Measurements from ENCODE around the gene MSN. TPM values are rescaled to one million over a fixed set of nuclear protein-coding genes. Genes with fewer than 3 reads are reported as not detected.
"Not testable (repeated sequence)": the region's sequence is repeated elsewhere in the genome, so short reads cannot be mapped to it uniquely, and the experiment has no call there.

The MSN gene
- total and polyA plus RNA-seq, 10 of the 15 experiments (the other 5 are each of a cell fraction or from before 2014, with no cell fraction given): 93.8 to 432 (median 270) TPM

DNA sequence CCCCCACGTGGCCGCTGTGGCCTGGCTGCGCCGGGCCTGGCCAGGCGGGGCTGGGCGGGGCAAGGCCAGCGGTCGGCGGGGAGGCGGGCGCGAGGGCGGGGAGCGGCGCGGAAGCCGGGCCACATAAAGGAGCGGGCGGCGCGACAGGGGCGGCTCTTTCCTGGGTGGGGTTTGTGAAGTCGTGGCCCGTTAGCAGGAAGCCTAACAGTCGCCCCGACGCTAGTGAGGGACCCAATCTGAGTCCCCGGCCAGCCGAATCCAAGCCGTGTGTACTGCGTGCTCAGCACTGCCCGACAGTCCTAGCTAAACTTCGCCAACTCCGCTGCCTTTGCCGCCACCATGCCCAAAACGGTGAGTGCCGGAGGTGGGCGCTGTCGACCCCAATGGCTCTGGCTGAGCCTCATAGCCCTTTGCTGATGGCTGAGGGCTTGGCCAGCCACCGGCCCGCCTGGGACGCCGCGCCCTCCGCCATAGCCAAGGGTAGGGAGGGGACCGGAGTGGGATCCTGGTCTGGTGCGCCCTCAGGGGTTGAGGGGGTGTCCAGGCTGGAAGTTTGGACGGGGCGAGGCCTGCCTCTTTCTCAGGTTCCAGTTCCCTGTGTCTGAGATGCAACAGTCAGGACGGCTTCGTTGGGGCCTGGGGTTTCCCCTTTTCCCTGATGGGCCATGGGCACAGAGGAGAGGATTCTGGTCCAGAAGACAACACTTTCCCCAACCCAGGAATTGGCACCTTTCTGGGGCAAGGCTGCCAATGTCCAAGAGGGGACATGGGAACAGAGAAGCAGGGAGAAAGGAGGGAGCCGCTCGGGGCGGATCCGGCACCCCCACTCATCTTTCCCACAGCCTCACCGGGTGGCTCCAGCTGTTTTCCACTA lies at the start of gene MSN (continued):
- TF ChIP-seq RBBP5 (conservative IDR thresholded peaks at IDR 0.05) (no peak), RELA (IDR thresholded peaks at IDR 0.05; ENCODE audit: borderline replicate concordance, partially characterized antibody) (no peak), CBFB (IDR thresholded peaks at IDR 0.05; ENCODE audit: low read depth) (no peak), POLR2AphosphoS2 (IDR thresholded peaks at IDR 0.05; ENCODE audit: low read depth, low read length) (no peak), RELB (IDR thresholded peaks at IDR 0.05; ENCODE audit: low read depth) (no peak), HDAC2 (IDR thresholded peaks at IDR 0.05) (no peak), SIN3A (IDR thresholded peaks at IDR 0.05; ENCODE audit: low read depth, low read length) (0 out of 2 replicates have a peak, but pooled peaks have one; percentile 47), MEF2A (IDR thresholded peaks at IDR 0.05; ENCODE audit: insufficient read depth, low read depth, low read length) (no peak), RAD51 (IDR thresholded peaks at IDR 0.05) (no peak), SRF (IDR thresholded peaks at IDR 0.05; ENCODE audit: low read depth in 2 of 2, low read length in 2 of 2) (peak in 1 of 2 experiments; percentile 69; a peak in 1 of 4 replicates), MAX (IDR thresholded peaks at IDR 0.05; ENCODE audit: low read depth, low read length) (no peak)
- TF ChIP-seq, protein P1, sequence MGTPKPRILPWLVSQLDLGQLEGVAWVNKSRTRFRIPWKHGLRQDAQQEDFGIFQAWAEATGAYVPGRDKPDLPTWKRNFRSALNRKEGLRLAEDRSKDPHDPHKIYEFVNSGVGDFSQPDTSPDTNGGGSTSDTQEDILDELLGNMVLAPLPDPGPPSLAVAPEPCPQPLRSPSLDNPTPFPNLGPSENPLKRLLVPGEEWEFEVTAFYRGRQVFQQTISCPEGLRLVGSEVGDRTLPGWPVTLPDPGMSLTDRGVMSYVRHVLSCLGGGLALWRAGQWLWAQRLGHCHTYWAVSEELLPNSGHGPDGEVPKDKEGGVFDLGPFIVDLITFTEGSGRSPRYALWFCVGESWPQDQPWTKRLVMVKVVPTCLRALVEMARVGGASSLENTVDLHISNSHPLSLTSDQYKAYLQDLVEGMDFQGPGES (IDR thresholded peaks at IDR 0.05): no peak

DNA sequence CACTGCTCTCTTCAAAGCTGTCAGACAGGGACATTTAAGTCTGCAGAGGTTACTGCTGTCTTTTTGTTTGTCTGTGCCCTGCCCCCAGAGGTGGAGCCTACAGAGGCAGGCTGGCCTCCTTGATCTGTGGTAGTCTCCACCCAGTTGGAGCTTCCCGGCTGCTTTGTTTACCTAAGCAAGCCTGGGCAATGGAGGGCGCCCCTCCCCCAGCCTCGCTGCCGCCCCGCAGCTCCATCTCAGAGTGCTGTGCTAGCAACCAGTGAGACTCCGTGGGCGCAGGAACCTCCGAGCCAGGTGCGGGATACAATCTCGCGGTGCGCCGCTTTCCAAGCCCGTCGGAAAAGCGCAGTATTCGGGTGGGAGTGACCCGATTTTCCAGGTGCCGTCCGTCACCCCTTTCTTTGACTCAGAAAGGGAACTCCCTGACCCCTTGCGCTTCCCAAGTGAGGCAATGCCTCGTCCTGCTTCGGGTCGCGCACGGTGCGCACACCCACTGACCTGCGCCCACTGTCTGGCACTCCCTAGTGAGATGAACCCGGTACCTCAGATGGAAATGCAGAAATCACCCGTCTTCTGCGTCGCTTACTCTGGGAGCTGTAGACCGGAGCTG lies 47.3 kb upstream of the MSN start:
- H3K36me3 ChIP-seq (ENCODE audit: control insufficient read depth in 2 of 2, insufficient read depth in 2 of 2, low read length in 1 of 2); H3K9me3 ChIP-seq (replicated peaks; ENCODE audit: control insufficient read depth, insufficient read depth, low read length); H3K4me3 ChIP-seq; BruUV-seq (replicated peaks); DNase-seq (ENCODE audit: low read depth, low spot score); H3K4me1 ChIP-seq (ENCODE audit: control insufficient read depth, insufficient read depth, low read length); RAD21 ChIA-PET (ENCODE audit: unreplicated experiment); FAIRE-seq; SMC1A ChIA-PET (ENCODE audit: uncharacterized antibody, unreplicated experiment); CTCF ChIA-PET; H3K9ac ChIP-seq (ENCODE audit: control insufficient read depth, insufficient read depth, low read length); H3K27me3 ChIP-seq (replicated peaks in 1 of 2; ENCODE audit: control insufficient read depth in 2 of 2, insufficient read depth in 2 of 2, low read length in 1 of 2); intact Hi-C loops (cut with micrococcal nuclease; ENCODE audit: unreplicated experiment); H3K27ac ChIP-seq (ENCODE audit: control insufficient read depth, insufficient read depth); H4K20me1 ChIP-seq (ENCODE audit: control insufficient read depth, insufficient read depth); in situ Hi-C loops (cut with MboI); H3K79me2 ChIP-seq (ENCODE audit: control insufficient read depth, insufficient read depth, low read length); H2AFZ ChIP-seq (ENCODE audit: control insufficient read depth, low read depth, low read length); H3K4me2 ChIP-seq (ENCODE audit: control insufficient read depth, insufficient read depth); ATAC-seq: not testable (repeated sequence)
- POLR2A ChIA-PET: interaction anchor here (0.7 kb wide), 1 partner anchor 20 kb away, joined by 5 read pairs; no protein-coding TSS in a partner anchor
- 97% methylated on average over 30 of the region's 33 CpGs for WGBS (ENCODE audit: insufficient coverage, insufficient replicate concordance, low lambda C conversion rate, missing lambda C conversion rate)

All from GM12878 (cell line).